ENCODE data around the gene PHLPP1. TPM values are rescaled to one million over a fixed set of nuclear protein-coding genes. Genes with fewer than 3 reads are reported as not detected.

Gene PHLPP1
- total RNA-seq, 1 experiment from 2014 or later, result 14.1 TPM

GRCh38 chr18:62710417-62710816 is 4.9 kb upstream of the PHLPP1 start:
- POLR2A ChIA-PET (ENCODE audit: unreplicated experiment), result interaction anchor here (0.6 to 0.8 kb wide), 2 partner anchors 115 to 462 kb away, joined by 3 to 6 read pairs; no protein-coding TSS in a partner anchor

GRCh38 chr18:62711781-62712180 is 3.6 kb upstream of the PHLPP1 start:
- no peak overlapping the region for H3K9ac ChIP-seq (ENCODE audit: low read length)
- peaks cover 19% of the 10 kb centered on the region for H3K4me1 ChIP-seq (ENCODE audit: insufficient read depth, low read length)
- H3K9me2 ChIP-seq (replicated peaks; ENCODE audit: low read length), result no peaks in the 10 kb centered on the region
- intact Hi-C loops (cut with micrococcal nuclease), result loop anchor here (5.0 kb wide), 1 partner anchor 74 kb away; no protein-coding TSS in a partner anchor
- no peaks in the 10 kb centered on the region for H4K20me1 ChIP-seq (ENCODE audit: low read length)
- H3K36me3 ChIP-seq (ENCODE audit: low read depth, low read length), result no peaks in the 10 kb centered on the region
- ChIA-PET POLR2A (ENCODE audit: unreplicated experiment) (no interaction called here), CTCF (no interaction called here)
- no peak overlapping the region for H2AFZ ChIP-seq (ENCODE audit: low read length)
- ATAC-seq, result no peak
- no peak overlapping the region for H3K4me2 ChIP-seq (ENCODE audit: low read length)
- TF ChIP-seq CTCF (conservative IDR thresholded peaks at IDR 0.05; ENCODE audit: low read depth, low read length), result no peak
- TF ChIP-seq EZH2 (IDR thresholded peaks at IDR 0.05; ENCODE audit: low read length, unreplicated experiment), result no peak
- no peak overlapping the region for H3K27ac ChIP-seq (ENCODE audit: low read length)
- BruUV-seq (replicated peaks), result no TSS peak
- H3K79me2 ChIP-seq (ENCODE audit: low read length), result peaks cover 8% of the 10 kb centered on the region
- H3K4me3 ChIP-seq (ENCODE audit: low read length), result no peak overlapping the region
- no peaks in the 10 kb centered on the region for H3K27me3 ChIP-seq (ENCODE audit: low read length)
- no peaks in the 10 kb centered on the region for H3K9me3 ChIP-seq (ENCODE audit: low read length)
- no peaks in the 10 kb centered on the region for H3F3A ChIP-seq (ENCODE audit: low read length, unreplicated experiment)
- DNase-seq, result no peak

More at GRCh38 chr18:62710417-62710816, 4.9 kb upstream of the PHLPP1 start:
- Histone ChIP-seq H3K27ac (ENCODE audit: low read length) (no peak overlapping the region), H3K27me3 (ENCODE audit: low read length) (no peaks in the 10 kb centered on the region), H2AFZ (ENCODE audit: low read length) (no peak overlapping the region), H3F3A (ENCODE audit: low read length, unreplicated experiment) (no peaks in the 10 kb centered on the region), H3K79me2 (ENCODE audit: low read length) (no peaks in the 10 kb centered on the region), H3K9ac (ENCODE audit: low read length) (no peak overlapping the region), H3K4me1 (ENCODE audit: insufficient read depth, low read length) (peaks cover 19% of the 10 kb centered on the region), H3K4me2 (ENCODE audit: low read length) (no peak overlapping the region), H4K20me1 (ENCODE audit: low read length) (no peaks in the 10 kb centered on the region), H3K9me2 (replicated peaks; ENCODE audit: low read length) (no peaks in the 10 kb centered on the region), H3K36me3 (ENCODE audit: low read depth, low read length) (no peaks in the 10 kb centered on the region), H3K4me3 (ENCODE audit: low read length) (no peak overlapping the region), H3K9me3 (ENCODE audit: low read length) (no peaks in the 10 kb centered on the region)
- CTCF ChIA-PET, result interaction anchor here (1.0 kb wide), 1 partner anchor 247 kb away, joined by 6 read pairs; no protein-coding TSS in a partner anchor
- TF ChIP-seq EZH2phosphoT487 (IDR thresholded peaks at IDR 0.05; ENCODE audit: borderline replicate concordance, low read length) (no peak), EZH2 (IDR thresholded peaks at IDR 0.05; ENCODE audit: low read length, unreplicated experiment) (no peak), CTCF (conservative IDR thresholded peaks at IDR 0.05; ENCODE audit: low read depth, low read length) (no peak)
- peak; percentile 43 for DNase-seq
- ATAC-seq, result peak; percentile 5; the same call in 1 of the 2 replicates
- intact Hi-C loops (cut with micrococcal nuclease), result loop anchor here (5.0 kb wide), 1 partner anchor 73 kb away; no protein-coding TSS in a partner anchor
- no TSS peak for BruUV-seq (replicated peaks)

- no peak overlapping the region; the same call in 1 of the 2 replicates for H3K9ac ChIP-seq (ENCODE audit: low read length)
- H3K4me2 ChIP-seq (ENCODE audit: low read length), result no peak overlapping the region; the same call in 1 of the 2 replicates
- H3K9me3 ChIP-seq (ENCODE audit: low read length), result no peaks in the 10 kb centered on the region
- no TSS peak for BruUV-seq (replicated peaks)
- no peak overlapping the region for H3K27ac ChIP-seq (ENCODE audit: low read length)
- H3K79me2 ChIP-seq (ENCODE audit: low read length), result peaks cover 25% of the 10 kb centered on the region
- peaks cover 13% of the 10 kb centered on the region for H4K20me1 ChIP-seq (ENCODE audit: low read length)
- intact Hi-C loops (cut with micrococcal nuclease), result loop anchor here (5.0 kb wide), 1 partner anchor 76 kb away; no protein-coding TSS in a partner anchor
- H3K36me3 ChIP-seq (ENCODE audit: low read depth, low read length), result no peaks in the 10 kb centered on the region
- POLR2A ChIA-PET (ENCODE audit: unreplicated experiment), result no interaction called here
- no peak for DNase-seq
- no peaks in the 10 kb centered on the region for H3K27me3 ChIP-seq (ENCODE audit: low read length)
- H3F3A ChIP-seq (ENCODE audit: low read length, unreplicated experiment), result no peaks in the 10 kb centered on the region
- TF ChIP-seq CTCF (conservative IDR thresholded peaks at IDR 0.05; ENCODE audit: low read depth, low read length) (no peak), EZH2 (IDR thresholded peaks at IDR 0.05; ENCODE audit: low read length, unreplicated experiment) (no peak), EZH2phosphoT487 (IDR thresholded peaks at IDR 0.05; ENCODE audit: borderline replicate concordance, low read length) (no peak)
- H2AFZ ChIP-seq (ENCODE audit: low read length), result 0 out of 2 replicates have a peak overlapping the region, but pooled peaks have one; percentile 98
- no peak for ATAC-seq
- no peaks in the 10 kb centered on the region for H3K9me2 ChIP-seq (replicated peaks; ENCODE audit: low read length)
- no peak overlapping the region for H3K4me3 ChIP-seq (ENCODE audit: low read length)
- peaks cover 23% of the 10 kb centered on the region for H3K4me1 ChIP-seq (ENCODE audit: insufficient read depth, low read length)
- CTCF ChIA-PET, result no interaction called here
Observed at GRCh38 chr18:62713651-62714247, 1.6 kb upstream of the PHLPP1 start.

Data from PC-3 (cell line).